ENCODE measurements around the gene ENHO. TPM values are rescaled to one million over a fixed set of nuclear protein-coding genes. Genes with fewer than 3 reads are reported as not detected.
A peak's percentile ranks its signal among the peaks of the same experiment; 100 is the strongest.
"Not testable (repeated sequence)": the region's sequence is repeated elsewhere in the genome, so short reads cannot be mapped to it uniquely, and the experiment has no call there.

ENHO gene
- total RNA-seq, 1 donor from 2014 or later, result 4.4 TPM

GRCh38 chr9:34486572-34486971 is 36.2 kb downstream of the ENHO start:
- Histone ChIP-seq H4K20me1 (ENCODE audit: low read depth) (no peaks in the 10 kb centered on the region), H3K36me3 (no peaks in the 10 kb centered on the region), H3K9ac (no peak overlapping the region), H3F3A (ENCODE audit: low read depth) (no peaks in the 10 kb centered on the region), H3K4me1 (no peaks in the 10 kb centered on the region), H3K4me2 (no peak overlapping the region), H3K9me3 (ENCODE audit: low read depth) (no peaks in the 10 kb centered on the region), H3K79me2 (ENCODE audit: low read depth) (no peaks in the 10 kb centered on the region), H3K27me3 (peaks cover 16% of the 10 kb centered on the region), H3K4me3 (no peak overlapping the region), H3K27ac (no peak overlapping the region), H2AFZ (replicated peaks) (no peak overlapping the region)
- no peak overlapping the region for H3K4me3 Mint-ChIP-seq
- no peak for DNase-seq (ENCODE audit: low spot score)
- TF ChIP-seq EZH2 (IDR thresholded peaks at IDR 0.05), result no peak
- TF ChIP-seq EZH2phosphoT487 (IDR thresholded peaks at IDR 0.05), result no peak
- no peak for TF ChIP-seq CTCF (IDR thresholded peaks at IDR 0.05)
- H3K27me3 Mint-ChIP-seq (ENCODE audit: insufficient read depth, low read depth), result no peaks in the 10 kb centered on the region
- H3K4me1 Mint-ChIP-seq, result peaks cover 15% of the 10 kb centered on the region
- peaks cover 2% of the 10 kb centered on the region for H3K36me3 Mint-ChIP-seq
- no peaks in the 10 kb centered on the region for H3K9me3 Mint-ChIP-seq
- H3K27ac Mint-ChIP-seq, result no peak overlapping the region

DNA sequence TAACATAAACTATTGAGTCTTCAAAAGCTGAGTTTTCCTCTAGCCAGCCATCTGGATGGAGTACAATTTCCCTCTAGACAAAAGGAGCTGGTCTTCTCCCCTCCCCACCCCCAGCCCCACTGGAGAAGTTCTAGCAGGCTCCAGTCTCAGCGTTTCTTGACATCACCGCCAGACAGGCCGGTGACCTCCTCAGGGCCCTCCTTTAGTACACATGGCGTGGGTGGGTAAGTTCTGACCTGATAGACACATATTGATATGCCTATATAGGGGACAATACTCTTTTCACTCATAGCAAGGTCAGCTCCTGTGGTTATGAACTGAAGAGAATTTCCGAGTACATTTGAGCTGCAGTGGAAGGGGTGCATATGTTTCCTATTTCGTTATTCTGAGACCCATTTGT is 37.0 kb downstream of the ENHO start:
- Histone ChIP-seq H4K20me1 (ENCODE audit: low read depth) (no peaks in the 10 kb centered on the region), H3K27me3 (peaks cover 16% of the 10 kb centered on the region), H3K9me3 (ENCODE audit: low read depth) (no peaks in the 10 kb centered on the region), H3F3A (ENCODE audit: low read depth) (no peaks in the 10 kb centered on the region), H3K4me2 (no peak overlapping the region), H3K4me1 (no peaks in the 10 kb centered on the region), H3K27ac (no peak overlapping the region), H3K4me3 (no peak overlapping the region), H3K9ac (no peak overlapping the region), H3K79me2 (ENCODE audit: low read depth) (no peaks in the 10 kb centered on the region), H2AFZ (replicated peaks) (no peak overlapping the region), H3K36me3 (no peaks in the 10 kb centered on the region)
- H3K9me3 Mint-ChIP-seq, result no peaks in the 10 kb centered on the region
- no peak for DNase-seq (ENCODE audit: low spot score)
- H3K4me3 Mint-ChIP-seq, result no peak overlapping the region
- peaks cover 2% of the 10 kb centered on the region for H3K36me3 Mint-ChIP-seq
- H3K27me3 Mint-ChIP-seq (ENCODE audit: insufficient read depth, low read depth), result peaks cover 2% of the 10 kb centered on the region
- no peak overlapping the region for H3K27ac Mint-ChIP-seq
- TF ChIP-seq EZH2 (IDR thresholded peaks at IDR 0.05) (no peak), EZH2phosphoT487 (IDR thresholded peaks at IDR 0.05) (no peak), CTCF (IDR thresholded peaks at IDR 0.05) (no peak)
- H3K4me1 Mint-ChIP-seq, result peaks cover 15% of the 10 kb centered on the region

- no peak for TF ChIP-seq EZH2 (IDR thresholded peaks at IDR 0.05)
- no peak for TF ChIP-seq EZH2phosphoT487 (IDR thresholded peaks at IDR 0.05)
- TF ChIP-seq CTCF (IDR thresholded peaks at IDR 0.05), result no peak
- Histone ChIP-seq H3K4me2 (no peak overlapping the region), H3K79me2 (ENCODE audit: low read depth) (no peaks in the 10 kb centered on the region), H3K27ac (no peak overlapping the region), H3F3A (ENCODE audit: low read depth) (no peaks in the 10 kb centered on the region), H3K9ac (no peak overlapping the region), H4K20me1 (ENCODE audit: low read depth) (no peaks in the 10 kb centered on the region), H3K9me3 (ENCODE audit: low read depth) (no peaks in the 10 kb centered on the region), H3K27me3 (peaks cover 12% of the 10 kb centered on the region), H2AFZ (replicated peaks) (no peak overlapping the region), H3K4me3 (no peak overlapping the region), H3K36me3 (no peaks in the 10 kb centered on the region), H3K4me1 (peaks cover 3% of the 10 kb centered on the region)
- H3K4me1 Mint-ChIP-seq, result peaks cover 19% of the 10 kb centered on the region
- DNase-seq (ENCODE audit: low spot score), result no peak
- H3K36me3 Mint-ChIP-seq, result peaks cover 2% of the 10 kb centered on the region
- no peak overlapping the region for H3K4me3 Mint-ChIP-seq
- H3K27me3 Mint-ChIP-seq (ENCODE audit: insufficient read depth, low read depth), result peaks cover 2% of the 10 kb centered on the region
- no peaks in the 10 kb centered on the region for H3K9me3 Mint-ChIP-seq
- H3K27ac Mint-ChIP-seq, result no peak overlapping the region
Measured at GRCh38 chr9:34484678-34485077, 38.1 kb downstream of the ENHO start.

GRCh38 chr9:34482746-34483145 is 40.0 kb downstream of the ENHO start:
- peaks cover 29% of the 10 kb centered on the region for H3K4me1 Mint-ChIP-seq
- H3K36me3 Mint-ChIP-seq, H3K27ac ChIP-seq: not testable (repeated sequence)

DNA sequence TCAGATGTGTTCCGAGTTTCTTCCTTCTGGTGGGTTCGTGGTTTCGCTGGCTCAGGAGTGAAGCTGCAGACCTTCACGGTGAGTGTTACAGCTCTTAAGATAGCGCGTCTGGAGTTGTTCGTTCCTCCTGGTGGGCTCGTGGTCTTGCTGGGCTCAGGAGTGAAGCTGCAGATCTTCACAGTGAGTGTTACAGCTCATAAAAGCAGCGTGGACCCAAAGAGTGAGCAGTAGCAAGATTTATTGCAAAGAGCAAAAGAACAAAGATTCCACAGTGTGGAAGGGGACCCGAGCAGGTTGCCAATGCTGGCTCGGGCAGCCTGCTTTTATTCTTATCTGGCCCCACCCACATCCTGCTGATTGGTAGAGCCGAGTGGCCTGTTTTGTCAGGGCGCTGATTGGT is 41.2 kb downstream of the ENHO start:
- H2AFZ ChIP-seq (replicated peaks); H3K9me3 Mint-ChIP-seq; H3K27me3 ChIP-seq; H3K27ac ChIP-seq; H3K4me3 Mint-ChIP-seq; DNase-seq (ENCODE audit: low spot score); H3K36me3 ChIP-seq; H3K79me2 ChIP-seq (ENCODE audit: low read depth); H3K36me3 Mint-ChIP-seq; H3K9me3 ChIP-seq (ENCODE audit: low read depth); H4K20me1 ChIP-seq (ENCODE audit: low read depth); H3F3A ChIP-seq (ENCODE audit: low read depth); H3K9ac ChIP-seq; H3K4me1 ChIP-seq; H3K4me2 ChIP-seq; H3K4me3 ChIP-seq; H3K27me3 Mint-ChIP-seq (ENCODE audit: insufficient read depth, low read depth): not testable (repeated sequence)
- H3K4me1 Mint-ChIP-seq, result peaks cover 29% of the 10 kb centered on the region
- H3K27ac Mint-ChIP-seq, result peak overlapping the region; percentile 64

More at GRCh38 chr9:34482746-34483145, 40.0 kb downstream of the ENHO start:
- not testable (repeated sequence) for H3K9me3 Mint-ChIP-seq; H3K27me3 Mint-ChIP-seq (ENCODE audit: insufficient read depth, low read depth); DNase-seq (ENCODE audit: low spot score); H3K4me2 ChIP-seq; H3K9ac ChIP-seq; H3K4me3 ChIP-seq; H3K36me3 ChIP-seq; H3K79me2 ChIP-seq (ENCODE audit: low read depth); H3K9me3 ChIP-seq (ENCODE audit: low read depth); H3K27me3 ChIP-seq; H4K20me1 ChIP-seq (ENCODE audit: low read depth); H3K4me3 Mint-ChIP-seq; H3K27ac Mint-ChIP-seq; H3K4me1 ChIP-seq; H3F3A ChIP-seq (ENCODE audit: low read depth); H2AFZ ChIP-seq (replicated peaks)
